Caco-2 (cell line): ENCODE results near the gene USP32. TPM values are rescaled to one million over a fixed set of nuclear protein-coding genes. Genes with fewer than 3 reads are reported as not detected.

ENCODE experiments used
- BruUV-seq: library from RNA; stranded (reverse); fragments of 400-500 nt; replicated peaks from 2 replicates; lab custom pipeline; 2021; lab: Mats Ljungman, UMichigan
- CTCF ChIA-PET: fragments of 300-600 bp; sonication (Branson Sonifier 250); formaldehyde crosslinking; loops from one replicate; lab custom pipeline; 2022; ENCODE audit warnings: antibody characterized with exemption; lab: Charles Lee
- POLR2A ChIA-PET: fragments of 300-600 bp; sonication (Branson Sonifier 250); formaldehyde crosslinking; loops from one replicate; lab custom pipeline; 2022; ENCODE audit warnings: antibody characterized with exemption; lab: Charles Lee
- DNase-seq, 2 experiments: peaks; one replicate each; pipeline versions ENCODE4 v3.0.0 to v3.0.0-alpha.2; 2020 to 2022
- H3K27me3 ChIP-seq: replicated peaks from 2 replicates; pipeline ENCODE4 v1.6.0; 2011; ENCODE audit warnings: low read length; ENCODE audit not compliant: control insufficient read depth, insufficient read depth
- H3K36me3 ChIP-seq: 2 replicates; pipeline ENCODE4 v1.5.1; 2011; ENCODE audit warnings: low read length; ENCODE audit not compliant: control insufficient read depth, insufficient read depth
- H3K4me1 ChIP-seq: fragments of 250-450 bp; sonication (Bioruptor Pico); 2 replicates; pipeline ENCODE4 v1.5.1; 2020; ENCODE audit warnings: mild to moderate bottlenecking
- H3K4me3 ChIP-seq: 2 replicates; pipeline ENCODE4 v1.5.1; 2011; ENCODE audit warnings: low read depth, mild to moderate bottlenecking, control low read depth, low read length
- H3K9me3 ChIP-seq: fragments of 250-450 bp; sonication (Bioruptor Pico); 2 replicates; pipeline ENCODE4 v1.5.1; 2020; ENCODE audit warnings: mild to moderate bottlenecking, moderate library complexity
- H3K27ac Mint-ChIP-seq: one replicate; pipeline ENCODE4 v1.8.0; 2022; ENCODE audit warnings: mixed read lengths; ENCODE audit not compliant: unreplicated experiment
- H3K27me3 Mint-ChIP-seq: one replicate; pipeline ENCODE4 v1.8.0; 2022; ENCODE audit warnings: mixed read lengths; ENCODE audit not compliant: insufficient read depth, unreplicated experiment
- H3K36me3 Mint-ChIP-seq: one replicate; pipeline ENCODE4 v1.8.0; 2022; ENCODE audit warnings: mild to moderate bottlenecking, mixed read lengths; ENCODE audit not compliant: insufficient read depth, unreplicated experiment
- H3K4me1 Mint-ChIP-seq: one replicate; pipeline ENCODE4 v1.8.0; 2022; ENCODE audit warnings: low read depth, mixed read lengths; ENCODE audit not compliant: unreplicated experiment
- H3K4me3 Mint-ChIP-seq: one replicate; pipeline ENCODE4 v1.8.0; 2022; ENCODE audit warnings: mild to moderate bottlenecking, moderate library complexity, mixed read lengths; ENCODE audit not compliant: unreplicated experiment
- H3K9me3 Mint-ChIP-seq: one replicate; pipeline ENCODE4 v1.8.0; 2022; ENCODE audit warnings: mixed read lengths; ENCODE audit not compliant: unreplicated experiment
- CTCF ChIP-seq, 2 experiments: fragments of 200-600 bp in 1 of 2; IDR thresholded peaks; 1 replicate in 1 of 2; 2 replicates in 1 of 2; pipeline versions ENCODE4 v1.5.1 to v1.8.0; 2011 to 2022; ENCODE audit warnings: antibody characterized with exemption in 1 of 2, control low read depth in 1 of 2, inconsistent platforms in 1 of 2, low read depth in 1 of 2, low read length in 1 of 2, mild to moderate bottlenecking in 1 of 2, moderate library complexity in 1 of 2; ENCODE audit not compliant: insufficient read depth in 1 of 2, severe bottlenecking in 1 of 2, unreplicated experiment in 1 of 2
- intact Hi-C: fragments of 100-400 bp; cut with micrococcal nuclease; formaldehyde crosslinking; loops from one replicate; pipeline ENCODE4 v1.10.0; 2022; ENCODE audit not compliant: unreplicated experiment
- total RNA-seq: library from RNA; stranded (reverse); gene quantifications from 2 replicates; pipeline ENCODE4 v1.2.3, GENCODE V29; 2022

Gene USP32
- total RNA-seq, 1 experiment from 2014 or later = 53.3 TPM

- POLR2A ChIA-PET = no interaction called here
- no peak for TF ChIP-seq CTCF (IDR thresholded peaks at IDR 0.05; ENCODE audit: insufficient read depth in 1 of 2, low read depth in 1 of 2, low read length in 1 of 2, severe bottlenecking in 1 of 2, unreplicated experiment in 1 of 2)
- Mint-ChIP-seq H3K27me3 (no peaks in the 10 kb centered on the region), H3K36me3 (peaks cover 6% of the 10 kb centered on the region), H3K4me3 (no peak overlapping the region), H3K9me3 (no peaks in the 10 kb centered on the region), H3K27ac (no peak overlapping the region), H3K4me1 (peaks cover 7% of the 10 kb centered on the region)
- intact Hi-C loops = no loop called here
- CTCF ChIA-PET = no interaction called here
- Histone ChIP-seq H3K27me3 (no peaks in the 10 kb centered on the region), H3K4me1 (no peaks in the 10 kb centered on the region), H3K9me3 (no peaks in the 10 kb centered on the region), H3K36me3 (no peaks in the 10 kb centered on the region), H3K4me3 (no peak overlapping the region)
- BruUV-seq = no TSS peak
- DNase-seq = no peak
These were observed 19.0 kb downstream of the USP32 start for GRCh38 chr17:60372790-60373483.

- Histone ChIP-seq H3K27me3 (no peaks in the 10 kb centered on the region), H3K4me1 (no peaks in the 10 kb centered on the region), H3K9me3 (no peaks in the 10 kb centered on the region), H3K36me3 (no peaks in the 10 kb centered on the region), H3K4me3 (no peak overlapping the region)
- Mint-ChIP-seq H3K4me1 (peaks cover 7% of the 10 kb centered on the region), H3K27me3 (no peaks in the 10 kb centered on the region), H3K27ac (no peak overlapping the region), H3K36me3 (peaks cover 6% of the 10 kb centered on the region), H3K4me3 (no peak overlapping the region), H3K9me3 (no peaks in the 10 kb centered on the region)
- no peak for TF ChIP-seq CTCF (IDR thresholded peaks at IDR 0.05; ENCODE audit: insufficient read depth in 1 of 2, low read depth in 1 of 2, low read length in 1 of 2, severe bottlenecking in 1 of 2, unreplicated experiment in 1 of 2)
- BruUV-seq = no TSS peak
- CTCF ChIA-PET = interaction anchor here (0.6 kb wide), 1 partner anchor 22 kb away, joined by 3 read pairs; no protein-coding TSS in a partner anchor
- POLR2A ChIA-PET = no interaction called here
- no peak for DNase-seq
- intact Hi-C loops = no loop called here
These were observed 20.0 kb downstream of the USP32 start for GRCh38 chr17:60371818-60372510.

- no peak for DNase-seq
- CTCF ChIA-PET = interaction anchor here (0.6 kb wide), 1 partner anchor 21 kb away, joined by 3 read pairs; no protein-coding TSS in a partner anchor
- Histone ChIP-seq H3K4me1 (no peaks in the 10 kb centered on the region), H3K27me3 (no peaks in the 10 kb centered on the region), H3K4me3 (no peak overlapping the region), H3K9me3 (no peaks in the 10 kb centered on the region), H3K36me3 (no peaks in the 10 kb centered on the region)
- TF ChIP-seq CTCF (IDR thresholded peaks at IDR 0.05; ENCODE audit: insufficient read depth in 1 of 2, low read depth in 1 of 2, low read length in 1 of 2, severe bottlenecking in 1 of 2, unreplicated experiment in 1 of 2) = no peak
- no peak overlapping the region for H3K27ac Mint-ChIP-seq
- H3K4me1 Mint-ChIP-seq = peaks cover 7% of the 10 kb centered on the region
- H3K27me3 Mint-ChIP-seq = no peaks in the 10 kb centered on the region
- intact Hi-C loops = no loop called here
- POLR2A ChIA-PET = no interaction called here
- no peaks in the 10 kb centered on the region for H3K9me3 Mint-ChIP-seq
- no peak overlapping the region for H3K4me3 Mint-ChIP-seq
- BruUV-seq = no TSS peak
- H3K36me3 Mint-ChIP-seq = peaks cover 6% of the 10 kb centered on the region
These were observed 20.5 kb downstream of the USP32 start for GRCh38 chr17:60371416-60371815.
